GM12874 (cell line): ENCODE measurements around the gene DTX1.

ENCODE experiments used
- CTCF ChIP-seq: IDR thresholded peaks from 2 replicates; pipeline ENCODE4 v1.5.1; 2011; ENCODE audit warnings: low read depth, mild to moderate bottlenecking, control low read depth, low read length, moderate library complexity; ENCODE audit not compliant: insufficient read depth

Gene DTX1

GRCh38 chr12:113022563-113023297 is 33.8 kb upstream of the DTX1 start:
- no peak for TF ChIP-seq CTCF

- no peak for TF ChIP-seq CTCF
Observed at GRCh38 chr12:113027726-113028125, 28.8 kb upstream of the DTX1 start.

GRCh38 chr12:113030875-113031525 is 25.5 kb upstream of the DTX1 start:
- TF ChIP-seq CTCF, result peak; percentile 50; the same call in 1 of the 2 replicates

GRCh38 chr12:113039911-113040445 is 16.6 kb upstream of the DTX1 start:
- TF ChIP-seq CTCF, result no peak

- no peak for TF ChIP-seq CTCF
Observed at GRCh38 chr12:113040722-113041171, 15.8 kb upstream of the DTX1 start.

GRCh38 chr12:113041560-113041959 is 15.0 kb upstream of the DTX1 start:
- no peak for TF ChIP-seq CTCF

- TF ChIP-seq CTCF, result no peak
Observed at GRCh38 chr12:113043240-113043639, 13.3 kb upstream of the DTX1 start.
